SU-DHL-6 (cell line): ENCODE measurements around the gene MLXIPL.

Experiments used
- CTCF ChIP-seq: fragments of 200-600 bp; sonication (generic); IDR thresholded peaks from one replicate; pipeline ENCODE4 v1.5.1; 2017; ENCODE audit warnings: antibody characterized with exemption, mild to moderate bottlenecking, low read length, moderate library complexity; ENCODE audit not compliant: insufficient read depth, poor library complexity, severe bottlenecking
- EZH2phosphoT487 ChIP-seq: fragments of 200-600 bp; sonication (generic), shearing (Covaris generic); conservative IDR thresholded peaks from 2 replicates; pipeline ENCODE4 v1.6.1; 2018; ENCODE audit warnings: mild to moderate bottlenecking, antibody characterized with exemption, low read length, moderate library complexity, mixed read lengths

GRCh38 chr7:73668886-73669230 is 44.5 kb upstream of the MLXIPL start:
- no peak for TF ChIP-seq CTCF
- TF ChIP-seq EZH2phosphoT487, result no peak
